HuH-7 (cell line): Measurements from ENCODE around the gene KCNQ1.

Experiments used
- DNase-seq: peaks from one replicate; pipeline ENCODE4 v3.0.0; 2011; ENCODE audit warnings: low spot score

Gene KCNQ1

GRCh38 chr11:2862395-2863275 lies 417.8 kb downstream of the KCNQ1 start:
- DNase-seq, result no peak

- no peak for DNase-seq
These were observed 418.4 kb downstream of the KCNQ1 start for GRCh38 chr11:2863276-2863618.

GRCh38 chr11:2864901-2865300 lies 420.1 kb downstream of the KCNQ1 start:
- DNase-seq, result no peak

GRCh38 chr11:2865922-2866577 lies 421.2 kb downstream of the KCNQ1 start:
- no peak for DNase-seq

GRCh38 chr11:2867142-2867541 lies 422.3 kb downstream of the KCNQ1 start:
- DNase-seq, result no peak

- DNase-seq, result no peak
These were observed 423.1 kb downstream of the KCNQ1 start for GRCh38 chr11:2867722-2868505.

GRCh38 chr11:2868506-2869133 lies 423.8 kb downstream of the KCNQ1 start:
- no peak for DNase-seq

GRCh38 chr11:2869134-2869526 lies 424.3 kb downstream of the KCNQ1 start:
- DNase-seq, result no peak

- no peak for DNase-seq
These were observed 425.0 kb downstream of the KCNQ1 start for GRCh38 chr11:2869561-2870427.

GRCh38 chr11:2870460-2870859 lies 425.7 kb downstream of the KCNQ1 start:
- DNase-seq, result no peak

GRCh38 chr11:2870969-2871680 lies 426.3 kb downstream of the KCNQ1 start:
- no peak for DNase-seq

GRCh38 chr11:2874963-2875362 lies 430.2 kb downstream of the KCNQ1 start:
- no peak for DNase-seq

- DNase-seq, result no peak
These were observed 432.7 kb downstream of the KCNQ1 start for GRCh38 chr11:2877474-2877873.

GRCh38 chr11:2878782-2879181 lies 434.0 kb downstream of the KCNQ1 start:
- DNase-seq, result no peak

- DNase-seq, result no peak
These were observed 435.8 kb downstream of the KCNQ1 start for GRCh38 chr11:2880646-2881045.

- no peak for DNase-seq
These were observed 436.5 kb downstream of the KCNQ1 start for GRCh38 chr11:2881076-2881980.

- no peak for DNase-seq
These were observed 437.2 kb downstream of the KCNQ1 start for GRCh38 chr11:2881981-2882375.

GRCh38 chr11:2882396-2883110 lies 437.7 kb downstream of the KCNQ1 start:
- DNase-seq, result no peak

GRCh38 chr11:2883640-2883978 lies 438.8 kb downstream of the KCNQ1 start:
- no peak for DNase-seq
